ENCODE data around the gene CCR3. TPM values are rescaled to one million over a fixed set of nuclear protein-coding genes. Genes with fewer than 3 reads are reported as not detected.
A peak's percentile ranks its signal among the peaks of the same experiment; 100 is the strongest.

Gene CCR3
- total RNA-seq, 1 experiment from 2014 or later = 0.22 TPM

GRCh38 chr3:46214751-46215352 is 27.4 kb upstream of the CCR3 start:
- Histone ChIP-seq H3K9me3 (ENCODE audit: low read length) (no peaks in the 10 kb centered on the region), H3F3A (ENCODE audit: low read length, unreplicated experiment) (no peaks in the 10 kb centered on the region), H3K4me2 (ENCODE audit: low read length) (peak overlapping the region; percentile 58), H3K9ac (ENCODE audit: low read length) (no peak overlapping the region), H3K27ac (ENCODE audit: low read length) (no peak overlapping the region), H2AFZ (ENCODE audit: low read length) (no peak overlapping the region), H3K79me2 (ENCODE audit: low read length) (no peaks in the 10 kb centered on the region), H3K36me3 (ENCODE audit: low read depth, low read length) (no peaks in the 10 kb centered on the region), H3K27me3 (ENCODE audit: low read length) (no peaks in the 10 kb centered on the region), H3K4me1 (ENCODE audit: insufficient read depth, low read length) (peaks cover 26% of the 10 kb centered on the region), H3K4me3 (ENCODE audit: low read length) (no peak overlapping the region), H4K20me1 (ENCODE audit: low read length) (no peaks in the 10 kb centered on the region), H3K9me2 (replicated peaks; ENCODE audit: low read length) (no peaks in the 10 kb centered on the region)
- no TSS peak for BruUV-seq (replicated peaks)
- ATAC-seq = peak; percentile 6; the same call in 1 of the 2 replicates
- intact Hi-C loops (cut with micrococcal nuclease) = loop anchor here (5.0 kb wide), 2 partner anchors 103 to 212 kb away; no protein-coding TSS in a partner anchor
- no peak for TF ChIP-seq EZH2phosphoT487 (IDR thresholded peaks at IDR 0.05; ENCODE audit: borderline replicate concordance, low read length)
- peak; percentile 66 for TF ChIP-seq CTCF (conservative IDR thresholded peaks at IDR 0.05; ENCODE audit: low read depth, low read length)
- TF ChIP-seq EZH2 (IDR thresholded peaks at IDR 0.05; ENCODE audit: low read length, unreplicated experiment) = no peak
- POLR2A ChIA-PET (ENCODE audit: unreplicated experiment) = no interaction called here
- CTCF ChIA-PET = interaction anchor here (0.6 to 1.8 kb wide), 6 partner anchors 154 to 390 kb away, joined by 3 to 9 read pairs (median 5); partner anchors contain the start of genes CCR5, CCR5AS and CCRL2
- DNase-seq = peak; percentile 57

- H3K36me3 ChIP-seq (ENCODE audit: low read depth, low read length) = no peaks in the 10 kb centered on the region
- DNase-seq (peak; percentile 98), ATAC-seq (peak; percentile 99)
- H4K20me1 ChIP-seq (ENCODE audit: low read length) = no peaks in the 10 kb centered on the region
- BruUV-seq (replicated peaks) = no TSS peak
- no peak overlapping the region for H2AFZ ChIP-seq (ENCODE audit: low read length)
- TF ChIP-seq EZH2phosphoT487 (IDR thresholded peaks at IDR 0.05; ENCODE audit: borderline replicate concordance, low read length) (no peak), EZH2 (IDR thresholded peaks at IDR 0.05; ENCODE audit: low read length, unreplicated experiment) (no peak), CTCF (conservative IDR thresholded peaks at IDR 0.05; ENCODE audit: low read depth, low read length) (no peak)
- H3K4me3 ChIP-seq (ENCODE audit: low read length) = no peak overlapping the region
- H3K27me3 ChIP-seq (ENCODE audit: low read length) = no peaks in the 10 kb centered on the region
- H3K4me1 ChIP-seq (ENCODE audit: insufficient read depth, low read length) = peaks cover 26% of the 10 kb centered on the region
- no peak overlapping the region for H3K9ac ChIP-seq (ENCODE audit: low read length)
- H3K9me3 ChIP-seq (ENCODE audit: low read length) = no peaks in the 10 kb centered on the region
- no peaks in the 10 kb centered on the region for H3K79me2 ChIP-seq (ENCODE audit: low read length)
- ChIA-PET CTCF (interaction anchor here (1.4 to 1.8 kb wide), 4 partner anchors 8 to 191 kb away, joined by 3 to 9 read pairs (median 5); partner anchors contain the start of genes CCR1, CCR5, CCR5AS and CCRL2), POLR2A (ENCODE audit: unreplicated experiment) (interaction anchor here (0.6 to 0.7 kb wide), 2 partner anchors 52 to 761 kb away, joined by 3 to 8 read pairs; no protein-coding TSS in a partner anchor)
- peak overlapping the region; percentile 29; the same call in 1 of the 2 replicates for H3K27ac ChIP-seq (ENCODE audit: low read length)
- H3F3A ChIP-seq (ENCODE audit: low read length, unreplicated experiment) = no peaks in the 10 kb centered on the region
- intact Hi-C loops (cut with micrococcal nuclease) = loop anchor here (5.0 kb wide), 2 partner anchors 104 to 211 kb away; no protein-coding TSS in a partner anchor
- H3K9me2 ChIP-seq (replicated peaks; ENCODE audit: low read length) = no peaks in the 10 kb centered on the region
- peak overlapping the region; percentile 58 for H3K4me2 ChIP-seq (ENCODE audit: low read length)
These were observed 26.3 kb upstream of the CCR3 start for GRCh38 chr3:46215810-46216414.
